ENCODE results near the gene NTM. TPM values are rescaled to one million over a fixed set of nuclear protein-coding genes. Genes with fewer than 3 reads are reported as not detected.

NTM gene
- total RNA-seq, 1 experiment from 2014 or later, result 3.1 TPM

DNA sequence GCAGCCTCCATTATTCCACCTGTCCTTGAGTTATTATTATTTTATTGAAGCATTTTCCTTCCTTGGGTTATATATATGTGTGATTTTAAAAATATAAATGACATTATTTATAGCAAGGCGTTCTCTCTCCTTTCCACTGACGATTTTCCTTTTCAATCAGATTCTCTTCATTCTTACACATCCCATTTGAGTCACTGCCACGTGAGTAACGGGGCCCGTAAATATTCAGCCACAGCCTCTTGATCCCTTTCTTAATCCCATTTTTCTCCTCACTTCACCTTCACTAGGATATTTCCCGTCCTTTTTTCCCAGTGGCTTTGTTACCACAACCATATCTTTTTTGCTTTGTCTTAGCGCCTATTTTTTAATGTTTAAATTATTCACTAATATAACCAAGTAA, 396.2 kb downstream of the NTM start:
- no peak for DNase-seq (ENCODE audit: low spot score)

DNA sequence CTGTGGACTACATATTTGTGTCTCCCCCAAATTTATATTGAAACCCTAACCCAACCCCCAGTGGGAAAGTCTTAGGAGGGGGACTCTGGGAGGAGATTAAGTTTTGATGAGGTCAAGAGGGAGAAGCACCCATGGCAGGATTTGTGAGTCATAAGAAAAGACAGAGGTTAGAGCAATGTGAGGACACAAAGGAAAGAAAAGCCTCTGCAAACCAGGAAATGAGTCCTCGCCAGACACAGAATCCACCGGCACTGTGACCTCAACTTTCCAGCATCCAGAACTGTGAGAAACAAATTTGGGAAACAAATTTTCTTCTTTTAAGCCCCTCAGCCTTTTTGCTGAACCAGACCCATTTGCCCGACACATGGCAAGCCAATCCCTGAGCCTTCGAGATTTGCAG, 397.0 kb downstream of the NTM start:
- no peak for DNase-seq (ENCODE audit: low spot score)

GRCh38 chr11:131770801-131771200, 400.4 kb downstream of the NTM start:
- DNase-seq (ENCODE audit: low spot score), result no peak

GRCh38 chr11:131771471-131771870, 401.1 kb downstream of the NTM start:
- DNase-seq (ENCODE audit: low spot score), result no peak

DNA sequence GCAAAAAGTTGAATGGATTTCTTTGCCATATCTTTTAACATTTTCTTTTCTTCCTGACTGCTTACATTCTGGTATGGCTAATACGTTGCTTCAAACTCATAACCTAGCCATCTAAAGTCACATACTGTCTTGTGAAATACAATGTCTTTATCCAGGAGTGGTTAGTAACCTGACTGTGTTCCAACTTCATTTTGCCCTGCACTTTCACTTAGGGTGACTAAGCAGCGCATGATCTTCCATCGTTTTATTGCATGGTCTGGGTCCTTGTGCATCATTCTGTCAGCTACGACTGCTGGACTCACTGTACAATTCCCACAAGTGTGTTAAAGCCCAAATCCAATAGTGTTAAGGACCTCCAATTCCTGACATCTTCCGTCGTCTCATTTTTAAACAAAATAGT, 403.2 kb downstream of the NTM start:
- no peak for DNase-seq (ENCODE audit: low spot score)

DNA sequence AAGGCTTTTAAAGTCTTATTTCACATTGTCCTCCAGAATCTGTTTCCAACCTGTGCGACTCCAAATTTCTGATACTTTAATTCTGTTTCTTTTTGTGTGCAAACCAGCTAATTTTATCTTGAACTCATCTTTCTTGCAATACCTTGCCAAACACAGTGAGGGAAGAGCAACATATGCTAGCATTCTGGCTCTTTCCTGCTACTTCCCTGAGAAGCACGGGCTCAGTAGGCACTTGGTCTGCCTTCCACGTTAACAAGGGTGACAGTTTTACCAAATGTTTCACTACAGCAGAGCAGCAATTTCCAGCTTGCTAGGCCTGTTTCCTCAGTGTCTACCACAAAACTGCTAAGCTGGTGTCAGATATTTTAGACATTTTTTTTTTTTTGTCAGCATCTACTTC, 405.8 kb downstream of the NTM start:
- DNase-seq (ENCODE audit: low spot score), result no peak

- no peak for DNase-seq (ENCODE audit: low spot score)
Observed at GRCh38 chr11:131785801-131786200, 415.4 kb downstream of the NTM start.

GRCh38 chr11:131787119-131787518, 416.7 kb downstream of the NTM start:
- DNase-seq (ENCODE audit: low spot score), result no peak

DNA sequence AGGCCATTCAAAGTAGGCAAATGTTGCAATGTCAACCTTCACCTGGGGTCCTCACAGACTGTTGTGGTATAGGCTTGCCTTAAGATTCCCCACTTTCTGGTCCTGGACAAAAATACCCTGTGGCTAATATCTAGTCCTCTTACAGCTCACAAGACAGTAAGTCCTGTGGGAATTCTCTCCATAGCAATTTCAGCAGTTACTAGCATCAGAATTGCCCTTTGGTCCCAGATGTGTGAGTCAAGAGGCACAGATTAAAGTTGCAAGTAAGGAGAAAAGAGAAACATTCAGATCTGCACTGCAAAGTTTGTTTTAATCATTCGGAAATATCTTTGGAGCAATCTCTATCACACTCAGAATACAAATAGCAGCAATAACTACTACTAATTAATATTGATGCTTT, 420.2 kb downstream of the NTM start:
- no peak for DNase-seq (ENCODE audit: low spot score)

DNA sequence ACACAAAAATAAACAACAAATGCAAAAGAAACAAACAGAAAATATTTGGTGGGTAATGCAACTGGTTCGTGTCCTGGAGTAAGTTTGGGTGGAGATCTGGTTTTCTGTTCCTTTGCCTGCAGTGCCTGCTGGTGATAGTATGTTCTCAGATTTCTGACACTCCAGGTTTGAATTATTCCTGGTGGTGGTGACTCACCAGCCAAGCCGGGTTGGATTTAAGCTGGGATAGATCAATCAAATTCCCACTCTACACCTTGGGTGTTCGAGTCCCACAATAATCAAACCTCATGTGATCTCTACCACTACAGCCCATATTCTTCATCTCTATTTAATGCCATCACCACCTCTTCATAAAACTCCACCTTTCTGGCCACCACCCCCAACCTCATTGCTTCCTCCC, 421.8 kb downstream of the NTM start:
- no peak for DNase-seq (ENCODE audit: low spot score)

DNA sequence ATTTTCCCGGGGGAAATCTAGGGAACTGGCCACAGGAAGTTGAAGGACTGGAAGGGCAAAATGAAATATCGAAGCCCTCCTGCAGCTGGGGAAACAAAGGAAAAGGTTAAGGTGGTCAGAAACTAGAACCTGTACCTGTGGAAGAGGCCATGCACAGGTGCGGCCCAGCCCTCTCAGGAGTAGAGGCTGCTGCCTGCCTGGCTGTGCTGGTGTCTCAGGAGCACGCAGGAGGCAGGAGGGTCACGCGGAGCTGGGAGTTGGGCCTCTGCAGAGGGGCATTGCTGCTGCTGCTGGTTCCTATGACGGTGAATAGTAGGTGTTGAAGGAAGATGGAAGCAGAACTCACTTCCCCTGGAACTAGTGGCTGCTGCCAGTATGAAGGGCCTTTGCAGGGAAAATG, 425.7 kb downstream of the NTM start:
- no peak for DNase-seq (ENCODE audit: low spot score)

DNA sequence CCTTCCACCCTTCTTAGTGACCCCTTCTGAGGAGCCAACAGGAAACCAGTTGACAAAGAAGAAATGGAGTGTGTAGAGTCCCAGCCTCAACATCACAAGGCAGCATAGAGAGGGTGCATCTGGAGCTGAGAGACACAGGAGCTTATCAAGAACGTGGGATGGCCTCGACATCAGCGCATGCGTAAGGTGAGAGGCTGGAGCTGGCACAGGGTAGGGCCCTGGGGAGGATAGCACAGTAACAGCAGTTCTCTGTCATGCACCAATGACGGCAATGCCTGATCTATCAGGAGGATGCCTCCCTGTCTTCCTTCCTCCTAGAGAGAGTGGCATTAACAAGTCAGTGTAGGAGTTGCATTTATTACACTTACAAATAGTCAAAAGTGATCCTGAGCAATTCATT, 426.1 kb downstream of the NTM start:
- no peak for DNase-seq (ENCODE audit: low spot score)

DNA sequence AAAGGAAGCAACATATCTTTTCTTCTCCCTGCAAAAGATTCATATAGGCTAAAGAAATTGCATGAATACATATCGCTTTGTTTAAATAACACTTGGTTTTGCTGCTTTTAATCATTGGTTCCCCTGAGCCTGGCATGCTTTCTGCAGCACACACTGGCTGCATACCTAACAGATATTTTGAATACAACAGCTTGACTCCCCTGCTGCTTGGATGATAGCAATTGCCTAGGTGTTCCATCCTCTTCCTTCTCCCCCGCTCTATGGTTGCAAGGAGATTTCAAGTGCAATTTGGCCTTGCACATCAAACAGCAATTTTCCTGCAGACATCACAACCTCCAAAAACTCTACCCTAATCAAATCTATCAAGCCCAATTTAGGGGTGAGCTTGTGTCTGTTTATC, 430.0 kb downstream of the NTM start:
- no peak for DNase-seq (ENCODE audit: low spot score)

- DNase-seq (ENCODE audit: low spot score), result no peak
Observed at GRCh38 chr11:131802440-131803115, 432.2 kb downstream of the NTM start.

DNA sequence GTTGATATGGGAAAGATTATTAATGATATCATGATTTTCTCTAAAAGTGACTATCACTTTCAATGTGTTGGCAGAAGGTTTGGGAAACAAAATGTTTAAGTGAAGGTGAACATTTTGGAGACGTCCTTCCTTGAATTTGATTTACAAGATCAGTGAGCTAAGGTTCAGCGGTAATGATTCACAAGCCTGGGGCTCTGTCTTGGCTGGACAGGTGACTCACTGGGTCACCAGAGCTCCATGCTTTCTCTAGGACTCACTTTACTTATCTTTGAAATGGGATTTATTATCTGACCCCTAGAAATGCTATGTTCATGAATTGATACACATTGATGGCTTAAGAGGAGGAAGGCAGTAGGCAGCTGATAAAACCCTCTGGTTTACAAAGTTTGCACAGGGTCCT, 437.5 kb downstream of the NTM start:
- no peak for DNase-seq (ENCODE audit: low spot score)

DNA sequence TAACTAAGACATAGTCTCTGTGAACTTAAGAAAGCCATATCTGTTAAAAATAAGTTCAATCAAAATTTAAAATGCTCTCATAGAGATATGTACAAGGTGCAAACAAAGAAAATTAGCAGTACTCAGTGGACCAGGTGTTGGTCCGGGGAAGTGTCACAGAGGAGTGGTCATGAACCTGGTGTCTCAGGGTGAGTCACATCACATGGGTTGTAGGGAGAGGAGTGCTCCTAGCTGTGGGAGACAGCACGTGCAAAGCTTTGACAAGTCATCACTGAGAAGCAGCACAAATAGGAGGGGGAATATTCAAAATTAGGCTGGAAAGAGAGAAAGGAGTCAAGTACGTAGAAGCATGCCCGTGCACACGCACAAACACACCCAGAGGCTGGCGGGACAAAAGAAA, 438.1 kb downstream of the NTM start:
- DNase-seq (ENCODE audit: low spot score), result no peak

- no peak for DNase-seq (ENCODE audit: low spot score)
Observed at GRCh38 chr11:131809203-131809918, 438.9 kb downstream of the NTM start.

DNA sequence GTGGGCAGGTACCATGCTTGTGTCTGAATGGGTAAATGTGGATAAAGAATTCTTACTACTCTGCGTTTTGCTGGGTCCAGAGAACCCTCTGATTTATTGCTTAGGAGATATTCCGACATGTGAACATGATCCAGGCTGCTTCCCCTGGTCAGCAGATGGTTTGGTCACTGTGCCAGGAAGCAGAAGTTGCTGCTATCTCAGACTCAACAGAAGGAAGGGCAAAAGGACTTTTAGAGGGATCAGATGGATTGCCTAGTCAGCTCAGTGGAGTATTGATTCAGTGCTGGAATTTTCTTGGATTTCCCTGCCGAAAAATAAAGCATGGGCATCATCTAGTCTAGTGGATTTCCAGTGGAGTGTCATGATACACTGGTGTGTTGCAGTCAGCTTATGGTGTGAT, 440.1 kb downstream of the NTM start:
- DNase-seq (ENCODE audit: low spot score), result no peak

DNA sequence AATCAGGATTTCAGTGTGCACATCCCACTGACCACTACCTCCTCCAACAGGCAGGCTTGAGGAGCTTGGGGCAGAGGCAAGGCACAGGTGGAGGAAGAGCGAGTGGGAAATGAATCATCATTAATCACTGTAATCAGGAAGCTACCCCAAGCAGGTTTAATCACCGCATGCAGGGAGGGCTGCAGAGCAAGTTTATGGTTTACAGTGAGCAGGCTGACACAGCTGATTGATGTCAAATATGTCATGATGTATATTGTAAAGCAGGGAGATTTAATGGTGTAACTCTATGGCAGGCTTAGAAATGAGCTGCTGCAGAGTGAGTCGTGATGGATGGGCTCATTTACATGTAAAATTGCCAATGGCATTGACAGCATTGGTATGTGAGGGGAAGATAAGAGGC, 441.0 kb downstream of the NTM start:
- no peak for DNase-seq (ENCODE audit: low spot score)

DNA sequence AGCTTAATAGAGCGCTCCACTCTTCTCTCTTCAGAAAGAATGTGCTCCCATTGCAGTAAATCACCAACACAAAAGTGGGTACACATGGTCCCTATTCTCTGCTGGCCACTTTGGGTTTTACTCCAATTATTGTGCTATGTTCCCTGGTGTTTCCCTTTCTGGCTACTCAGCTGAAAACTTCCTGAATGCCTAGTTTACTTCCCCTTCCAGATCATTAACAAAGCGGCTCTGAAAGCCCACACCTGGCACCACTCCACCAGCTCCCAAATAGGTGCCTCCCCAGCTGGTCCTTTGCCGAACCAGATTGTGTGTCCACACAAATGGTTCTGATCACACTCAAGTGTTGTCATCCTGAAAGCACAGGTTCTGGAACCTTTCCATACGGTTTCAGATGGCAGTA, 443.7 kb downstream of the NTM start:
- no peak for DNase-seq (ENCODE audit: low spot score)

GRCh38 chr11:131815590-131815989, 445.2 kb downstream of the NTM start:
- DNase-seq (ENCODE audit: low spot score), result no peak

GRCh38 chr11:131816051-131816450, 445.6 kb downstream of the NTM start:
- no peak for DNase-seq (ENCODE audit: low spot score)

DNA sequence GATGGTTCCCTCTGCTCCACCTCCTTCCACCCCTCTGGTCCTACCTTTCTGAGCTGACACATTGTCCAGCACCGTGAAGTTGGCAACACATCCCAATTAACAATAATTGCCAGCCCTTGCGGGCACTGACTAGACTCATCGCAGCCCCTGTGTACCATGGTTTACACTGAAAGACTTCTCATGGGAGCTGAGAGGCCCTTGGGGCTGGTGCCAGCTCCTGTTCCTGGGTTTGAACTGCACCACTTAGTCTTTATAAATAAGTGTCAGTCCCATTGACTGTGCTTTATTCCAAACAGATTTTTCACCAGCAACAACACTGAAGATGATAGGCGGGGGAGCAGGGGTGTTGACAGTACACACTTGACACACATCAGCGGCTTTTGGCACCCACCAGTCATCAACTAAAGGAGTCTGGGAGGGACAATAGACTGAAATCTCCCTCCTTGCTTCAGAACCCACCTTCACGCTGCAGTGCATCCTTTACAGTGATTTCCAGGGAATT, 447.3 kb downstream of the NTM start:
- no peak for DNase-seq (ENCODE audit: low spot score)

DNA sequence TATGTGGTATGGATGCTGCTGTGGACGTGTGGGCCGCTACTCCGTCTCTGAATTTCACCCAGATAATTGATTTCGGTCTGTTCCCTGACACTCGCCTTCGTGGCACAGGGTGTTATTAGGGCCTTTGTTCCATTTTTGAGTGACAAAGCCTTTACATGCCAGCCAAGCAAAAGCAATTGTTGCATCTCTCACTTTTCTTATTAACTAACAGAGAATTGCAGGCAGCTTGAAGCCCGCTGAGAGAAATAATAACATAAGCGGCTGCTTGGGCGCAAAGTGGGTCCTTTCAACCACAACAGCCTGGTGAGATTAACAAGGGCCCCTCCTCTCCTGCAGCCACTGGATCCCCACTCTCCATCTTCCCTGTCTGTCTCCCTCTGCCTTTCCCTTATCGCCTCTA, 449.4 kb downstream of the NTM start:
- no peak for DNase-seq (ENCODE audit: low spot score)
